Stimulated activated CD8-positive, alpha-beta memory T cell treated with anti-CD3 and anti-CD28 coated beads, Interleukin-4, amount 100 ng/mL, for 1 hour (primary cell): ENCODE data around the gene SLC12A2.

Source experiments
- DNase-seq, 2 donors: peaks; one replicate each; pipeline ENCODE4 v3.0.0-alpha.2; 2020; ENCODE audit warnings: low read depth in 2 of 2, low spot score in 1 of 2

The SLC12A2 gene

GRCh38 chr5:128163991-128164390, 80.4 kb downstream of the SLC12A2 start:
- DNase-seq: no peak

- DNase-seq: no peak
Measured at GRCh38 chr5:128169401-128170017, 85.9 kb downstream of the SLC12A2 start.

- no peak for DNase-seq
Measured at GRCh38 chr5:128172102-128172501, 88.5 kb downstream of the SLC12A2 start.

GRCh38 chr5:128174951-128175350, 91.4 kb downstream of the SLC12A2 start:
- DNase-seq: no peak

GRCh38 chr5:128192368-128192767, 108.8 kb downstream of the SLC12A2 start:
- DNase-seq: no peak

- DNase-seq: no peak
Measured at GRCh38 chr5:128193665-128194390, 110.3 kb downstream of the SLC12A2 start.

GRCh38 chr5:128195316-128195715, 111.8 kb downstream of the SLC12A2 start:
- DNase-seq: no peak

- DNase-seq: no peak
Measured at GRCh38 chr5:128196080-128196479, 112.5 kb downstream of the SLC12A2 start.

GRCh38 chr5:128196791-128197190, 113.2 kb downstream of the SLC12A2 start:
- DNase-seq: no peak

GRCh38 chr5:128197896-128198522, 114.4 kb downstream of the SLC12A2 start:
- DNase-seq: no peak

- no peak for DNase-seq
Measured at GRCh38 chr5:128199104-128199503, 115.5 kb downstream of the SLC12A2 start.

GRCh38 chr5:128199611-128200010, 116.0 kb downstream of the SLC12A2 start:
- no peak for DNase-seq

GRCh38 chr5:128201065-128201926, 117.7 kb downstream of the SLC12A2 start:
- peak; percentile 60 to 71 for DNase-seq

- no peak for DNase-seq
Measured at GRCh38 chr5:128202320-128202719, 118.8 kb downstream of the SLC12A2 start.

GRCh38 chr5:128208436-128208835, 124.9 kb downstream of the SLC12A2 start:
- DNase-seq: no peak

GRCh38 chr5:128212191-128212806, 128.7 kb downstream of the SLC12A2 start:
- no peak for DNase-seq

- no peak for DNase-seq
Measured at GRCh38 chr5:128213340-128213739, 129.8 kb downstream of the SLC12A2 start.

GRCh38 chr5:128213833-128214232, 130.3 kb downstream of the SLC12A2 start:
- DNase-seq: no peak

GRCh38 chr5:128216285-128216684, 132.7 kb downstream of the SLC12A2 start:
- DNase-seq: no peak

- no peak for DNase-seq
Measured at GRCh38 chr5:128216860-128217531, 133.4 kb downstream of the SLC12A2 start.
